ENCODE measurements around the gene TMPRSS9.

- TF ChIP-seq EZH2phosphoT487 (IDR thresholded peaks at IDR 0.05; ENCODE audit: low read depth): no peak
- no peak for TF ChIP-seq CTCF (IDR thresholded peaks at IDR 0.05; ENCODE audit: low read depth, low read length)
These were observed 91.1 kb downstream of the TMPRSS9 start for GRCh38 chr19:2451138-2451537.

Measured in OCI-LY3 (cell line).